GM18519 (cell line): ENCODE data around the gene RYR2.
"Not testable (repeated sequence)": the region's sequence is repeated elsewhere in the genome, so short reads cannot be mapped to it uniquely, and the experiment has no call there.

Source experiments
- ATAC-seq: cut with Tn5 transposase; IDR thresholded peaks from one replicate; pipeline ENCODE4 v1.9.1; 2021; ENCODE audit warnings: mild to moderate bottlenecking, moderate library complexity; ENCODE audit not compliant: unreplicated experiment, low FRiP score

The RYR2 gene

DNA sequence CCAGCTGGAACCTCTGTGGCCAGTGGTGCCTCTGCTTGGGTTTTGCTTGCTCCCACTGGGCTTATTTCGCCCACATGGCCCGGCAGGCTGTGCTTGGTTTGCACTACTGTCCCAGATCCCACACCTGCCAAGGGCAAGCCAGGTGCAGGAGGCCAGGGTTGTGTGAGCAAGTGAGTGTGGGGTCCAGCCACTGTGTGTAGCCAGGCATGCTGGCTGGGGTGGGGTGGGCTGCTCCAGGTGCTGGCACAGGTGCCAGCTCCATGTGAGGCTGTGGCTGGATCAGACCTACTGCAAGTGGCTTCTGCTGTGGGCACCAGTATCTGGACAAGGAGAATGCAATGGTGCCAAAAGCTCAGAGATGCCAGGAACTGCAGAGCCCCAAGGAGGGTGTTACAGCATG lies 28.5 kb downstream of the RYR2 start:
- no peak for ATAC-seq

DNA sequence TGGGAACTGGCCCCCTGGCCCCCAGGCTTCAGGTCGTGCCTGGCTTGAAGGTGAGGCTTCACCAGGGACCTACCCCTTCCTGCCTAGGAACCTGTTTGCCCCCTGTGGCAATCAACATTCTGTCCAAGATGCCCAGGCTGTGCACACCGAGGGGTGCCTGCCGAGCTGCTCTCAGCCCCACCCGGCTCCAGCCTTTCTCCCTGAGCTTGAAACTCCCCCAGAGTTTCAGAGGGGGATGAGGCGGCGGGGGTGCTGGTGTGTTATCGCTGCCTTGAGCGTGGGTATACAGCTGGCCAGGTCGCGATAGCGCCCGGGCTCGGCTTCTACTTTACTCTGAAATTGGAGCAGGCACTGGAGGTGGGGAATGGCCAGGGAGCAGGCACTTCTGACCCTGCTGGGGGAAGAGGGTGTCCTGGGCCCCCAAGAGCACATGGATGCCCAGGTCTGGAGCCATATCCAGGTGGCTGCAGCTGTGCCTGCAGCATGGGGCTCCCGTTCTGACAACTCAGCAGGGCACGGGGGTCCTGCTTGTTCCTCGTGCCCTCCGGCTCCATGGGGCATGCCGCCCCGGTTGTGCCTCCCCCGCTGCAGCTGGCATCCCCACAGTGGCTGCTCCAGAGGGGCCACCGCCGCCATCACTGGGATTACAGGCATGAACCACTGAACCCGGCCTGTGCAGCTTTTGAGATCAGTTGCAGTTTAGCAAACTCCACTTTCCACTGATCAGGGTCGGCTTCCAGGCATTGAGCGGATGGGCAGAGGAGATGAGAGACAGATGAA lies 29.8 kb downstream of the RYR2 start:
- no peak for ATAC-seq

DNA sequence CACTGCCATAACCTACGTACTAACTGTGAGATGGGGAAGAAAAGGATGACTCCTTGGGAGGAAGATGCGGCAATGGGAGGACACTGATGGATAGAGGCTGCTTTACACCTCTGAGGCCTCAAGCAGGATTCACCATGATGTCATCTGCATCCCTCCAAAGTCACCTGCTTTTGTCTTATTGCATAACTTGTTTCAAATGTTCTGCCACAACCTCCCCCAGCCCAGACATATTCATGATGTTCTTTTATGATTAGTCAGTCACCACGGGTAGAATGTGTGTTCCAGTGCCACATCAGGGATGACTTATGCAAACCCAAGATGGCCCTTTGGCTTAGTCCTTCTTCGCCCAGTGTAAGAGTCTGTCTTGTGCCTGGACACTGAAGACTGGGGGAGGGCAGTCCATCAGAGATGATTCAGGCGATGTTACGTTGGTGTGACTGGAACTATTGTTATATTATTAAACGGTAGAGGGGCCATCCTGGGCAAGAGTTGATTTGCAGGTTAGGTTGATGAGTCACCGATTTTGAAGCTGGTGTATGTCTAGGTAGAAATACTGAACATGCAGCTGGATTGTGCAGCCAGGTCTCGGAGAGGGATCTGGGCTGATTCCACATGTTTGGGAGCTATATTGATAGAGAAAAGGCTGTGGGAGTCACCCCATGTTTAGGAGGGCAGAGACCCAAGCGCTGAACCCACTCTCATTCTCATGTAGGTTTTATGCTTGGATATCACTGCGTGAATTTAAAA lies 32.6 kb downstream of the RYR2 start:
- no peak for ATAC-seq

DNA sequence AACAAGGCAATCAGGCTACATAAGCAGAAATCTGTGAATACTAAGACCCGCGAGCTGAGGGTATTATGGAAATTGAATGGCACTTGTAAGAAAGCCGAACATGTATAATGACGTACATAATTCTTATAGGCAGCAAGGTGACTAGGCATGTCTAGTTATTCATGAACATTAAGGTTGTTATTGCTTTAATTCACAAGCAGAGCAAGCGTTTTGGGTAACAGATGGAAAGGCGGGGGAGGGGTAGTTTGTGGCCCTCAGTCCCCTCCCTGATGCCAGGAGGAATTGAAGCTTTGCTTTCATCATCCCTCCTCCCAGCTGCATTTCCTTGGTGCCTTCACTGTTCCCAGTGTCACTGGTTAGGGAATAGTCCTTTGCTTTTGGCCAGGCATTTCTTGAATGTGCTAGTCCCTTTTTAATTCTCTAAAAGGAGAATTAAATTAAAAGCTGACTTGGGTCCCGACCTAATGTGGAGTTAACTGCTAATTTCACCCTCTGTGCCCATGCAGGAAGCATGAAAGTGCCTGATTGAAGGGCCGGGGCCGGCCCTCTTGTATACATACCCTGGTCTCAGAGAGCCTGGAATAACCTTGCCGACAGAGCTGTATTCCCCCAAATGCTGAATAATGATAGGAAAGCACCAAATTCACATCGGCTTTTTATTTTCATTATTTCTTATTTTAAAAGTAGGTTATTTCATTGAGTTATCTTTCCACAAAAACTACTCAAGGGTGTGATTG lies 42.5 kb downstream of the RYR2 start:
- ATAC-seq: no peak

DNA sequence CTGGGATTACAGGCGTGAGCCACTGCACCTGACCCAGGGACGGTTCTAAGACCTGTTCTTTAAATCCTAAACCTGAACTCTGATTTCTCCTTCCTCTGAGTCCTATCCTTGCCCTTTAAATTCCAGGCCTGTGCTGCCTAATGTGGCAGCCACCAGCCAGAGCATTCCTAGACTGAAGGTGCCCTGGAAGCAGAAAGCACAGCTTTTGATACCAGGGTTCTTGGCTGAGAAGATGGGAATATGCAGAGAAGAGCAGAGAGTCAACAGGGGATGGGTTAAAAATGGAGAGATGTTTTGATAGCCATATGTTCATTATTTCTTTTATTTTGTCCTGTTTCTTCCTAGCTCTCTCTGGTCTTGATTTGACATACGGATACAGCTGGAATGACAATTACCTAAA lies 49.7 kb downstream of the RYR2 start:
- ATAC-seq: no peak

DNA sequence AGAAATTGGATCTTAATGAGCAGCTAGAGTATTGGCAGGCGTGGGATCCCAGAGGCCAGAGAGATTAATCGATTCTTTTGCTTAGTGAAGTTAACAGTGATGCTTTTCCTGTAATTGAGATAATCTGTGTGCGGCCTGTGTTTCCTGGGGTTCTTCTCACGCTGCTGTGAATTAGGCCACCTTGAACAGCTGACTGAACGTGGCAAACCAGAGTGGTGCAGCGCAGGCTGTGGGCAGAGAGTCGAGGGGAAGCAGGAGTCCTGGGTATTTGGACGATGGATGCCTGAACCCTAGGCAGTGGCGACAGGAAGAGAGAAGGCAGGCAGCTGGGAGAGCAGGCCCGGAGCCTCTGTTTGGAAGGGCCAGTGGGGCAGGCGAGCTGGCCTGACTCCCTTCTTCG lies 51.7 kb downstream of the RYR2 start:
- no peak for ATAC-seq

DNA sequence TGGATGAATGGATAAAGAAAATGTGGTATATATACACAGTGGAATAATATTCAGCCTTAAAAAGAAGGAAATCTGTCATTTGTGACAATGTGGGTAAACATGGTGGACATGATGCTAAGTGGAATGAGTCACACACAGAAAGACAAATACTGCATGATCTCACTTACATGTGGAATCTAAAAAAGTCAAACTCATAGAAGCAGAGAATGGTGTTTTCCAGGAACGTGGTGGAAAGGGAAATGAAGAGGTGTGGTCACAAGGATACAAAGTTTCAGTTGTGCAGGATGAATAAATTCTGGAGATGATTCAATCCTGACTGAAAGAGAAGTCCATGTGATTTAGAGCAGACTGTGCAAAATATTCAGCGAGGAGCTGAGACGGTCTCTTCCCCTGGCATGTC lies 56.6 kb downstream of the RYR2 start:
- no peak for ATAC-seq

DNA sequence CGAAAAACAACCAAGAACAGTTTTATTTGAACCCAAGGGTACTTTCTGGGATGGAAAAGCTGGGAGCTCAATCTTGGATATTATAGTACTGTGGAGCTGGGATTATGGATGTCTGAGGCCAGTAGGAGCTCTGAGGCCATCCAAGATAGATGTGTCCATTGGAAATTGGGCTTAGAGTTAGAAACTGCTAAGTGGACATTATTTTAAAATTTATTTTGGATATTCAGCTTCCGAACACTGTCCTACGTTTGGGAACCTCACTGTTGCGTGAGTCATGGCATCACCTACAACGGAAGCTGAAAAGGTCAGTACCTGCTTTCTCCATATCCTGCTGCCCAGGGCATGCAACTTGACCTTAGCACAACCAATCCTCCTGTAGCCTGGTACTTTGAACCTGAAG lies 61.0 kb downstream of the RYR2 start:
- no peak for ATAC-seq

DNA sequence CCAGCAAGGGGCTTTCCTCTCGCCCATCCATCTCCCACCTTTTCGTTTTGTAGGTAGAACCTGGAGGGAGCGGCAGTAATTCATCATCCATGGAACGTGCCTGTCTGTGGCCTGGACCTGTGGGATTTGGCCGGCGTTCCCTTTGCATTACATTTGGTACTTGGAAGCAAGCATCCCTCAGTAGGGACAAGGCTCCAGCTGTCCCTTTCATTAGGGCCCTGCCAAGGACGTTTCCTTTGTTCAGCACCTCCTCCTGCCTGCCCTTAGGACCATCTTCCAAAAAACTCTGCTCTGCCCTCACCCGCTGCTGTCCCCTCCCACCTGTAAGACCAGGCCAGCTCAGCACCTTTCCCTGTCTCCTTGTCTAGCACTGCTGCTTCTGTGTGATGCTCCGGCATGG lies 62.1 kb downstream of the RYR2 start:
- no peak for ATAC-seq

DNA sequence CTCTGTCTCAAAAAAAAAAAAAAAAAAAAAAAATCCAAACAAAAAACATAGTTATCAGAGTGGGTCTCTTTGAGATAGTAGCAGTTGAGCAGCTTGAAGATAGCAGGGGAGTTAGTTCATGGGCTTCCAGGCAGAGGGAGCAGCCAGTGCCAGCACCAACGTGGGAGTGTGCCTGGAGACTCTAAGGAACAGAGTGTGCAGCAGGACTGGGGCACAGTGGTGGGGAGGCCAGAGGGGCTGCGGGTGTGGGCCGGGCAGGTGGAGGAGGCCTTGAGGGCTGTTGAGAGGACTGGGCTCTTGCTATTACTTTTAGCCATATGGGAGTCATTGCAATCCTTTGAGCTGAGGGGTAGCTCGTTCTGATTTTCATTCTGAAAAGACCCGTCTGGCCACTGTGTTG lies 63.8 kb downstream of the RYR2 start:
- ATAC-seq: no peak

DNA sequence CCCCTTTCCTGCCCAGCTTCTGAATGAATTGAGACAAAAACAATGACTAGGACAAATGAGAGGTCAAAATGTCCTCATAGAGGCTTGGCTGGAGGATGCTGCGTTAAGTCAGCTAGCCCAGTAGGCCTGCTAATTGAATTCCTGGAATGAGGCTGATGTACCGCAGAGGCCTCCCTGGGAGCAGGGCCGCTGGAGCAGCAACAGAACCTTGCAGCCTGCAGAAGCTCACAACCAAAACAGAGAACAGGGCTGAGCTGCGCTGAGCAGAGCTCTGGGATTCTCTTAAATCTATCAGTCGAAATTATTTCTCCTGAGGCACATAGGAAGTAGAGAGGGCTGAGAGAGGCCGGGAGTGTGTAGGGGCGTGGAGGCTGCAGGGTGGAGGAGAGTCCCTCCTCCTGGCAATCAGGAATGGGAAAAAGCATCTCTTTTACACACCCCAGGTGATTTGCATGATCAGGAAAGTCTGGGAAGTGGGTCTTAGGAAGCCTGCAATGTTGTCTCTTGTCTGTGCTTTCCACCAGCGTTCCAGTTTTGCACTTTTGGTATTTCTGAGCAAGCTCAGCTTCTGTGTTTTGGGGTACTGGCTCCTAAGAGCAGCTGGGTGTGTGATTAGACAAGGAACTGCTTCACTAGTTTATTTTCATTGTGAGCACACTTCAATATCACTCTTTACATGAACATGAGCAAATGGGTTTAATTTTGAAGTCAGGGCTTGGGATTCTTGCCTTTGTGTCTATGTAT lies 66.5 kb downstream of the RYR2 start:
- ATAC-seq: no peak

DNA sequence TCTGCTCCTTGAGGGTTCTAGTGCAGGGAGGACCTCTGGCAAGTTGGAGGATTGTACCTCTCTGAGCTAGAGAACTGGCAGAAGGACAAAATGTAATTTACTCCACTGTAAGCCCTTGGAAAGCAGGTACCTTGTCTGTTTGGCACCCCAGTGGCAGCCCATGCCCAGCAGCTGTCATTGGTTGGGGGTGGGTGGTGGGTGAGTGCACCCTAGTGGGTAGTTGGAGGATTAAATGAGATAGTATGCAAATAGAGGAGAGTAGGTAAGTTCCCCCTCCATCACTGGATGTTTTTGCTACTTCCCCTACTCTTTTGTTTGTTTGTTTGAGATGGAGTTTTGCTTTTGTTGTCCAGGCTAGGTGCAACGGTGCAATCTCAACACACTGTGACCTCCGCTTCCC lies 69.8 kb downstream of the RYR2 start:
- no peak for ATAC-seq

DNA sequence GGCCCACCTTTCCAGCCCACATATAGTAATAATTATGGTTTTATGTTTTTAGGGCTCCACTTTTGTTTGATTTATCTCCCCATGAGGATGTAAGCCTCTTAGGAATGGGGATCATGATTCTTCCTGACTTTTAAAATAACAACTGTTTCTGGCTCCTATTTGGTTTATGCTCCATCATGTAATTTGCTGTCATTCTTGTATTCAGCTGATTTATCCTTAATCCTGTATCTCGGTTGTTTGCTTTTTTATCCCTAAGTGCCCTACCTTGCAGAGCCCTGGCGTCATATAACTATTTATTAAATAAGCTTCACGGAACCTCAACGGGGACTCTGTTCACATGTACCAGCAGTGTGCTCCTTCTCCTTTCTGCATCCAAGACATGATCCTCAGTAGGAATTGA lies 70.7 kb downstream of the RYR2 start:
- no peak for ATAC-seq

DNA sequence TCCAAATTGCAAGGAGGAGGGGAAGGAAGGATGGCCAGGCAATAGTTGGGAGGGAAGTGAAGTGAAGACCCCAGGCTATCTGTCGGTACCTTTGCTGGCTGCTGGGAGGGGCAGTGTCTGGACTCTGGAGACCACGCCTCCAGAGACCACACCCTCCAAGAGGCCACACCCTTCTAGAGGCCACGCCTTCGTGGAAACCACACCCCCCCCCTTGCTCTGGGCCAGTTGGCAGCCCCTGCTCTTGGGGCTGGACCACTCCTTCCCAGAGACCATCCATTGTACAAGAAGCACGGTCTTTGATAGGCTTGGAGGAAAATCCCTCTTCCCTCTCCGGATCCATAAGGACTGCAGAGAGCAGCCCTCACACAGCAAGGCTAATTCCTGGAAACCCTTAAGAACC lies 73.1 kb downstream of the RYR2 start:
- ATAC-seq: no peak

DNA sequence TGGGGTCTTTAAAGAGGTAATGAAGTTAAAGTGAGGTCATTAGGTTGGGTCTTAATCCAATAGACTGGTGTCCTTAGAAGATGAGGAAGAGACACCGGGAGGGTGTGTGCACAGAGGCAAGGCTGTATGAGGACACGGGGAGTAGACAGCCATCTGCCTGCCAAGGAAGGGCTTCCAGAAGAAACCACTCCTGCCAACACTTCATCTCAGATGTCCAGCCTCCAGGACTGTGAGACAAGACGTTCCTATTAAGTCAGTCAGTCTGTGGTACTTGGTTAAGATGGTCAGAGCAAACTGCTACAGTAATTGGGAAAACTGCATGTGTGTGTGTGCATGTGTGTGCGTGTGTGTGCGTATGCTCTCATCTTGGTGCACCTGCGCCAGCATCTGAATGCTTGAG lies 77.1 kb downstream of the RYR2 start:
- ATAC-seq: no peak

DNA sequence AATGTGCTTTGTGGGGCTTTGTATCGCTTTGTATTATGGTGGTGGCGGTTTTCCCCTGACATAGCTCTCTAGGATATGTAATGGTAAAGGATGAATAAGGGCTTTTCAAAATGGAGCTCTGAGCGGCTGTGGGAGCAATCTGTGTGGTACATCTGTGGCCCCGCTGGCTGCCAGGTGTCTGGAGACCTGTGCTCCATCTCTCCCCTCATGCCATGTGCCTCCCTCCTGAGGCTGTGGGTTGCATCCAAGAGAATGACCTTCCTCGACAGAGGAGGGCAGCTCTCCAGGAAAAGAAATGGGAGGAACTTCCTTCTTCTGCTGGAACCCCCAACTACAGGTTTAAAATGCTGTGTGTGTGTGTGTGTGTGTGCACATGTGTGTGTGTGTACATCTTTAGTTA lies 78.7 kb downstream of the RYR2 start:
- ATAC-seq: no peak

DNA sequence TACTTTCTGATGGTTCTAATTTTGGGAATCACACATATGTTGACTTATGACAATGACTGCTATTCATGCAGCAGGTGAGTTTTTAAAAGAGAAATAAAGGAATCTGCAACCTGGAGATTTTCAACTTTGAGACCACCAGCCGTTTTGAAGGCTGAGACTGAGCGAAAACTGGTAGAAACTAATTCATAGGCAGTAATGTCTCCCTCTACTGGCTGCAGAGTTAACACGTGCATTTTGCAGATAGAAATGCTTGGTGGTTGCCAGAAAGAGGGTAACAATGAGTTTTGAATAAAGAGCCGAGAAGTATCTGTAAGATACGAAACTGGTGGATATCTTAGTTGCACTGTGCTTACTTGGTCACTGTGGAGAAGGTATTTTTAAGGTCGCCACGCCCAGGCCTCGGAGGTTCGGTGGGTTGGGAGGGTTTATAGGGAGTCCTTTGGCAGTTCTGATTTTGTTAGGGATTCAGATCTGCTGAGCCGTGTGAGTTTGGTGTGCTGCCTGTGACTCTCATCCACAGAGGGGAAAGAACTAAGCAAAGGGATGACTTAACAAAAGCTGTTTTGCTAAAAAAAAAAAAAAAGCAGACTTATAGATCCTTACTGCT lies 83.0 kb downstream of the RYR2 start:
- ATAC-seq: no peak

DNA sequence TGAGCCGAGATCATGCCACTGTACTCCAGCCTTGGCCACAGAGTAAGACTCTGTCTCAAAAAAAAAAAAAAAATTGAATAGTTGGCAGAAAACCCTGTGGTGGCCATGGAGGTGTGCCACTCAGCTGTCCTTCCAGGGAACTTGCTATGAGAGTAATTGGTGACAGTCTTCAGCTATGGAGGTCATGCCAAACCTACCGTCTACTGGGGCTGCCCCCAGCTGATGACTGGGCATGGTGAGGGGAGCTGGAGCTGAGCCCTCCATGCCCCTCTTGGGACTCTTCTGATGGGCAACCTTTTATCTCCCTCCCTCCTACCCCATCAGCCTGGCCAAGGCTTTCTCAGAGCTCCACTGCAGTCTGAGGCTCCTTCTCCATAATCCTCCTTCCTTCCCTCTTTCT lies 84.2 kb downstream of the RYR2 start:
- ATAC-seq: no peak

DNA sequence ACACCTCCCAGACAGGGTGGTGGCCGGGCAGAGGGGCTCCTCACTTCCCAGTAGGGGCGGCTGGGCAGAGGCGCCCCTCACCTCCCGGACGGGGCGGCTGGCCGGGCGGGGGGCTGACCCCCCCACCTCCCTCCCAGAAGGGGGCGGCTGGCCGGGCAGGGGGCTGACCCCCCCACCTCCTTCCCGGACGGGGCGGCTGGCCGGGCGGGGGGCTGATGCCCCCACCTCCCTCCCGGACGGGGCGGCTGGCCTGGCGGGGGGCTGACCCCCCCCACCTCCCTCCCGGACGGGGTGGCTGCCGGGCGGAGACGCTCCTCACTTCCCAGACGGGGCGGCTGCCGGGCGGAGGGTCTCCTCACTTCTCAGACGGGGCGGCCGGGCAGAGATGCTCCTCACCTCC lies 85.3 kb downstream of the RYR2 start:
- not testable (repeated sequence) for ATAC-seq

DNA sequence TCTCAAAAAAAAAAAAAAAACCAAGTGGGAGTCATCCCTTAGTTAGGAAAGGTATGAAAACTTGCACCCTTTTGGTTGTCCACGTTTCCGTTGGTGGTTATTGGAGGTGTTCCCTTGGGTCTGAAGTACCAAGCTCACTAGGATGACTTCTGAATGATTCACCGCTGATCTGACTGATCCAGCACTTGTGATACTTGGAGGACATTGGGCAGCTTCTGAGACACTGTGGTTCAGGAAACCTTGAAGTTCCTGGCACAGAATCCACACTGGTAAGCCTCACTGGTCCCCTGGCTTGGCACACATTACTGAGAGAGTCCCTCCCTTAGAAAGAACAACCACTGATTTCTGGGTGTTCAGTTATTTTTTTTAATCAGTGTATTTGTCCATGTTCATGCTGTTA lies 91.9 kb downstream of the RYR2 start:
- no peak for ATAC-seq
